Measurements from ENCODE around the gene COQ8A.
"Not testable (repeated sequence)": the region's sequence is repeated elsewhere in the genome, so short reads cannot be mapped to it uniquely, and the experiment has no call there.

The COQ8A gene

DNA sequence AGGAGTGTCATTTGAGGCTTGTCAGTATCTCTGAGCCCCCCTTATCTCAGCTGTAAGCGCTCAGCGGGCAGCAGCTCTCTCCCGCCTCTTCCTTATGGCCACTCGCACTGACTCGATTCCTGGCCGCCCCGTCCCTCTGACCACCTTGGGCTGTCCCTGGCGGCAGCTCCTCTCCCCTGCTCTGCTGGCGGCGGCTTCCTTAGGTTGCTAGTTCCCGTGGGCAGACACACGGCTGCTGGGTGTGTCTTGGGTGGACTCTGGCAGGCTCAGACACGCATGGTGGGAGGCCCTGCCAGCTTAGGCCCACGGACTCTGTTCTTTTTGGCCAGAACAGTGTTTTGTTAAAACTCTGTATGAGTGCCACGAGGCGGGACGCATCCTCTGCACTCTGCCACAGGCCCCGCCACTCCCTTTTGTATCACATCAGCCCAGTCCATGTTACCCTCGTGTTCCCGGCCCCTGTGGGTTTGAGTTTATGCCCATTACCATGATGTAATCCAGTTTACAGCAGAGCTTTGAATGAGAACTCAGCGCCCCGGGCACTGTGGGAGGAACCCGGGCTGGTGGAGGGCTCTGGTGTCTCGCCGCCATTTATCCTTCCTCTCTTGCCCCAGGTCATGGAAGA is 45.9 kb downstream of the COQ8A start:
- DNase-seq: no peak

DNA sequence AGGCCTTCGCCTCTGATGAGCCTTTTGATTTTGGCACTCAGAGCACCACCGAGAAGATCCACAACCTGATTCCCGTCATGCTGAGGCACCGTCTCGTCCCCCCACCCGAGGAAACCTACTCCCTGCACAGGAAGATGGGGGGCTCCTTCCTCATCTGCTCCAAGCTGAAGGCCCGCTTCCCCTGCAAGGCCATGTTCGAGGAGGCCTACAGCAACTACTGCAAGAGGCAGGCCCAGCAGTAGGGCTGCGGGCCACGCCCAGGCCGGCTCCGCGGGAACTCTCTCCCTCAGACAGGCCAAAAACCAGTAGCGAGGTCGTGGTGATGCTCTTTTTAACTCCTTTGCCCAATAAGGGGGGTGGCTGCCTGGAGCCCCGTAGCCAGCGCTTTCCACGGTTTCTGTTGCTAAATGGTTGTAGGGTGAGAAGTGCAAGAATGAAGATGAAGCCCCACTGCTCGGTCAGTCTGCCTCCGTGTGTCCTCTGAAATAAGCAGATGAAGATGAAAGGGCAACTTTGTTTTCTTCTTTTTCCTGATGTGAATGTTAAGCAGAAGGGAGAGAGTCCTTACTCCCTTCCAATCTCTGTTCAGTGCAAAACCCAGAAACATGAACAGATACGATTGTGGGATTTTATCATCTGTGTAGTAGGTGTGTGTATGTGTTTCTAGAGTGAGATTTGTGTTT is 46.5 kb downstream of the COQ8A start:
- no peak for DNase-seq

DNA sequence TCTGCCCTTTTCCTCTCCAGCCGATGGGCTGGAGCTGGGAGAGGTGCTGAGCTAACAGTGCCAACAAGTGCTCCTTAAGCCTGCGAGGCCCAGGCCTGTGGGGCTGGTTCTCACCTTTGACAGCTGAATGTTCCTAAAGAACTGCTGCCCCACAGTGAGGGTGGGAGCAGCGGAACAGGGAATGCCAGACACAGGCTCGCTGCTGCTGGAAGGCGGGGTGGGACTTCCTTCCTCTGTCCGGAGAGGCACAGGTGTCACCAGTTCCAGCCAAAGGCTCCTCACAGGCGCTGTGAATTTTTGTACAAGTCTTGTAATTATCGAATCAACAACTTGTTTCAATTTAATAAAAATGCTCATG is 47.1 kb downstream of the COQ8A start:
- no peak for DNase-seq

DNA sequence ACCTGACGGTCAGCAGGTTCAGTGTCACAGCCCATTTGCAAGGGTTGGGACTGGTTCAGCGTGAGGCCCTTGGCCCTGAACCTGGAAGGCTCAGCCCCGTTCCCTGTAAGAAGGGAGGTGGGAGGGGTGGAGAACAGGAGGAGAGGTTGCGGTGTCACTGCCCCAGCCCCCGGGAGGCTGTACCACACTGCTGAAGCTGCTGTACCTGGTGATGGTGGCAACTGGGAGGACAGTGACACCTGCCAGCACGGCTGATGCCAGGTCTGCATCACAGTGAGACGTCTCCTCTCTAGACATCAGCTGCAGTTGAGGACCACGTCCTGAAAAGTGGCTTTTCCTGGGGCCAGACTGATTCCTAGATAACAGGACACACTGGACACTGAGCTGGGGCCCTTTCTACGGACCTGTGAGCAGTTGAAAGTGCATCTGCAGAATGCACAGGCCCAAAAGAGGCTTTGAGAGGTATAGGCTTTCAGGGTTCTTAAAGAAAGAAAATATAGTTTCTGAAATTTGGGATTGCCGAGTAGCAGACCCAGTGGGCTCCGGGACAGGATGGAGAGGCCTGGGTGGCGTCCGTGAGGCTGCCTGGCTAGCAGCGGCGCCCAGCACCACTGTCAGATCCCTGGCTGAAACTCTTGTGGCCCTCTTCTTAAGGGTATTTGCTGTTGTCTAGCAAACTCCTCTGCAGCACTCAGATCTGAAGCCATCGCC is 47.7 kb downstream of the COQ8A start:
- no peak for DNase-seq

DNA sequence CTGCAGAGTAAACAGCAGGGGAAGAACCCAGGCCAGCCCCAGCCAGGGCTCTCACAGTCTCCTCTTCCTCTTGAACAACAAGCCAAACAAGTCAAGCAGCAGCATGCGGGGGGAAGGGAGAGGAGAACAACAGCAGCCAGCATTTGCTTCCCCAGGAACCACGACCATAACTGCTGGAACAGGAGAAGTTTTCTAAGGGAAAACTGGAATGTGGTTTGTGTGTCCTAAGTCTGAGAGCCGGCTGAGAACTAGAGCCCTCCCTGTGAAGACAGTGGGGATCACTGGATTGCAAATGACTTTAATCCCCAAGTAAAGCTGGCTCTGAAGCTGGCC is 48.2 kb downstream of the COQ8A start:
- no peak for DNase-seq

DNA sequence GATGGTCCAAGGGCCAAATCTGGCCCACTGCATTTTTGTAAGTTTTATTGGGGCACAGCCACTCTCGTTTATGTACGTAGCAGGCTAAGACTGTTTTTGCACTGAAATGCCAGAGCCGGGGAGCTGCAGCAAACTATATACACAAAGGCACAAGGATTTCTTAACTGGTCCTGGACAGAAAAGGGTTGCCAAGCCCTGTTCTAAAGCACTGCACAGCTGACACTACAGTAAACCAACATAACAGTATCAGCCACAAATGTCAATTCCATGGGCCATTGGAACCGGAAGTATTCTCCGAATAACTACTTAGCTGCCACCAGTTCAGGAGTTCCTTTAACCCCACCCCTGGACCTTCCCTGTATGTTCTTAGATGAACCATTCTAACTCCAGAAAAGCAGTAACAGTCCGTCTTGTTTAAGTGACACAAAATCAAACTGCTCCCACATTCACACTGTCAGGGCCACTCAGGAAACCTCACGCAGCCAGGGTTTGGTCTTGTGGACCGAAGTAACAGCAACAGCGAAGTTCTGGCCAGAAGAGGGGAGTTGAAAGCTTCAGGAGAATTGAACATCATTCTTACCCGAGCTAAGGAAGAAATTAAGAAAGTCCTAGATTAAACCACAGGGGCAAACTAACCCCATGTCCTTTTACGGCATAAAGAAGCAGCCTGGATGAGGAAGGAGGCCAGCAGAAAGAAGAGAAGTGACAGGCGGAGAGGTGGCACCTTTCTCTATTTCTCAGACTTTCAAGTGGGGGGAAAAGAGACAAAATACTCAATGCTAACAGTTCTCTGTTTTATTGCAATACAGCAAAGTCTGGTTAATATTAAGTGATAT is 49.2 kb downstream of the COQ8A start:
- no peak for DNase-seq

DNA sequence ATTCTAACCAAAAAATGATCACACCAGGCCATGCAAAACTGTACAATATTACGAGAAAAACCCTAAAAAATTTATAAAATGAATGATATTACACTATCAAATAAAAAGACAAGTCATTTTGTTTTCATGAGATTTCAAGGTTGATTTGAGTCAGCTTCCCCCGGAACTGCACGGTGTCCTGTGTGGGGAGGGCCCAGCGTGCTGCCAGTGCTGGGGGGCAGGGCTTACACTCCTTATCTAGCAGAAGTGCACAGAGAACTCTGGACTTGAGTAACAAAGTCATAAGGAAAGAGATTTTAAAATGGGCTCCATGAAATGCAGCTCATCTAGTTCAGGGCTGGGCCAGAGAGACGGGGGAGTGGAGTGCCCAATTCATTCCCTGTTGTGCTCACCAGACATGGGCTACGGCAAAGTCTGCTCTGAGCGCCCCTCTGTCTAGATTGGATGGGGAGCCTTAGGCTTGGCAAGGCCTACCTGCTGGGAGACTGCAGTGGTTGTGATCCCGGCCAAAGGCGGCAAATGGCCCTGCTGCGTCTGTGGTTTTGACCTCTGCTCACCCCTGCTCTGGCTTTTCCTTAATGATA is 50.1 kb downstream of the COQ8A start:
- DNase-seq: no peak

DNA sequence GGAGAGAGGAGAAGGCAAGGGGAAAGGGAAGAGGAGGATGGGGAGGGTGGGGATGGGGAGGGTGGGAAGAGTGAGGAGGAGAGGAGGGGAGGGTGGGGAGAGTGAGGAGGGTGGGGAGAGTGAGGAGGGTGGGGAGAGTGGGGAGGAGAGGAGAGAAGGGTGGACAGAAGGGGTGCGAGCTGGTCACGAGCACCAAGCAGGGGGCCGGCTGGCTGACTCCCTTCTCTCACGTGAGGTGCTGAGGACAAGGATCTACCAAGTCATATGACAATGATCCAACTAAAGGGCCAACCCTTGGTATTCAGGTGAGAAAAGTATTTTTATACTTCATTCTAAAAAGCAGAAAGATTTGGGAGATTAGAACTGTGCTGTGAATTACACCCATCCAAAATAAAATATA is 51.8 kb downstream of the COQ8A start:
- DNase-seq: no peak

DNA sequence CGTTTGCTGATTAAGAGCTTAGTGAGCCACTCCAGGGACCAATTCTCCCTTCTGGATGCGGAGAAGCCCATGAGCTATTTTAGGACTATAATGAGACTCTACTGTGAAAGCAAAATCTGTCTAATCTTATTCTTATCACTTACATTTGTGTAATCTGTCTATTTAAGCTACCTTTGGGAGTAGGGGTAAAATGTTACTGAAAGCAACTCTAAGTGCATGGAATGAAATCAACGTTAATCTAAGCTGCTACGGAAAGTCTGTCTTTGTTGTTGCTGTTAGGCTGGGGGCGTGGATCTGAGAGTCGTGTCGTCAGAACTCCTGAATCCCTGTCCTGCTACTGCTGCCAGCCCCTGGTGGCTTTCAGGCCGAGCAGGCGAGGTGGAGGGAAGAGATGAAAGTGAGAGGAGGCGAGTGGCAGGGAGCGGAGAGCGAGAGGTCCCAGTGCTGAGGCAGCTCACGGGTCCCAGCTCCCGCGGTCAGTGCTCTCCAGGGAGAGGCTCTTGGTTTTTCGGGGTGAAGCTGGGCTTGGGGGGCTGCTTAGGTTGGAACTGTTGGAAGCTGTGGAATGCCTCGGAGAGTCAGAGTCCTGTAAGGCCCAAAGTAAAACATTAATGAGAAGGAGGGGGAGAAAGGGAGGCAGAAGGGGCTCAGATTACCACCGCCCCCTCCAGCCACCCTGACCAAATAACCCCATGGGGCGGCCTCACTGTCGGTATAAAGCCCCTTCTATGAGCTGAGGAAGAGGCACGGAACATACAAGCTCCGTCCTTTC is 53.9 kb downstream of the COQ8A start:
- no peak for DNase-seq

DNA sequence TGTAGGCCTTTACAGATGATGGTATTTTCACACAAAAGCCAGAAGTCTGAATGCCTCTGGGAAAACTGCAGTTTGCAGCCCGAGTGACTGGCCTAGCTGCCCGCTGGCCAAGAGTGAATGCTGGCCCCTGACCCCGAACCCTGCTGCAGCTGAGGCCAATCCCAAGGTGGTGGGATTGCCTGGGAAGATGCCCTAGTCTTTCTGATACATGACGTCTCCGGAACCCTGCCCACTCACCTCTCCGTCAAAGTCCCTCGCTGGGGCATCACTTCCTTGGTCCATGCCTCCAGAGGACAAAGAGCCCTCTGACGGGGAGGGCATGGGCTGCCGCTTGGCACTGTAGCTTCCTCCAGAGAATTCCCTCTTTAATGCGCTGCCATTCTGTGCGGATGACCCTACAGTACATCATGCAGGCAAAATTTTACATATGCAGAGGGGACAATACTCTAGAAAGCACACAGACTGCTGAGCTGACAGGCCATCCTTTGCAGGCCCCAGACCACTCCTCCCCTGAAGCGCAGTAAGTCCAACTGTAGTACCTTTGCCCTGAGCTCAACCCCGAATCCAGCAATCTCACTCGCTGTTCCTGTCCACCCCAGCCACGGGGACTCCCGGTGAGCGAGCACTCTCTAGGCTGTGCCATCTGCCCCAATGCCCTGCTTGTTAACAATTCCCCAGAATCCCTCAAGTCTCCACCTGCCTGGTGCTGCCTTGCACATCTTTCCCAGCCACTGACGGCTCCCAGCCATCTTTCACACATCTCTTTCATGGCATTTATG is 54.7 kb downstream of the COQ8A start:
- DNase-seq: no peak

DNA sequence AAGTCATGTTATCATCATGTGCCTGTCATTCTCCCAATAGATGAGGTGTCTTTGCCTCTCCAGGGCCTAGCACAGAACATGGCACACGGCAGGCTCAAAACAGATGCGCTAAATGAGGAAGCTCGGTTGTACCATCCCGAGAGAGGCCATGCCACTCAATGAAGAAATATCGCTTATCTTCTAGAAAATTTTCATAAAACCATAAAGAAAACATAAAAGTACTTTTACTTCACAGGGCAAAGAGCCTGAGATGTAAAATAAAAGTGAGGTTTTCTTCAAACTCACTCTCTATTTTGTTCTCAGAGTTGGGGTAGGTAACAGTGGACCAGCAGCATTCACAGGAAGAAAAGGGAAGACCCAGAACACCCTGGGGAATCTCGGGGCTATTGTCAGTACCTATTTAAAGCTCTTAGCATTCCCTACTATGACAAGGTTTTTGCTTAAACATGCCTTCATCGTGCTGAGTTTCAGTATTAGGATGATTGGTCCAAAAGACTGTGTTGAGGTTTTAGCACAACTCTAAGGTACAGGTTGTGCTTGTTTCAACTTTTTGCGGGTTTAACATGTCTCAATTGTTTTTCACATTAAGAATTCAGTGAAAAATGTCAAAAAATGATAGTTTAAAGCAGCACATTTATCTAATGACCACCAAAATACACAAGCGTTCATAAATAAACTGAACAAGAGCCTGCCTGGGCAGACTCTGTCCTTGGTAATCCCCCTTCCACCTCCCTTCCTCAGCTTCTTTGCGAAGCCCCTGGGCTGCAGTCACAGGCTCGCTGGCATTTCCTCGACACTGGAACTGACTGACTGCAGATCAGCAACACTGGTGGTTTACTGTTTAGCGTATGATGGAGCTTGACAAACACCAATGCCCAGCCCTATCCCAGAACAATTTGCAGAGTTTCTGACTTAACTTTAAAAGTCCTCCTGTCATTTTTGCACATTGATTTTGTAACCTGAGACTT is 55.6 kb downstream of the COQ8A start:
- DNase-seq: no peak

DNA sequence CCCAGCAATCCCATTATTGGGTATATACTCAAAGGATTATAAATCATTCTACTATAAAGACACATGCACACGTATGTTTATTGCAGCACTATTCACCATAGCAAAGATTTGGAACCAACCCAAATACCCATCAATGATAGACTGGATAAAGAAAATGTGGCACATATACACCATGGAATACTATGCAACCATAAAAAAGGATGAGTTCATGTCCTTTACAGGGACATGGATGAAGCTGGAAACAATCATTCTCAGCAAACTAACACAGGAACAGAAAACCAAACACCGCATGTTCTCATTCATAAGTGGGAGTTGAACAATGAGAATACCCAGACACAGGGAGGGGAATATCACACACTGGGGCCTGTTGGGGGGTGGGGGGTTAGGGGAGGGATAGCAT is 59.5 kb downstream of the COQ8A start:
- DNase-seq: not testable (repeated sequence)

DNA sequence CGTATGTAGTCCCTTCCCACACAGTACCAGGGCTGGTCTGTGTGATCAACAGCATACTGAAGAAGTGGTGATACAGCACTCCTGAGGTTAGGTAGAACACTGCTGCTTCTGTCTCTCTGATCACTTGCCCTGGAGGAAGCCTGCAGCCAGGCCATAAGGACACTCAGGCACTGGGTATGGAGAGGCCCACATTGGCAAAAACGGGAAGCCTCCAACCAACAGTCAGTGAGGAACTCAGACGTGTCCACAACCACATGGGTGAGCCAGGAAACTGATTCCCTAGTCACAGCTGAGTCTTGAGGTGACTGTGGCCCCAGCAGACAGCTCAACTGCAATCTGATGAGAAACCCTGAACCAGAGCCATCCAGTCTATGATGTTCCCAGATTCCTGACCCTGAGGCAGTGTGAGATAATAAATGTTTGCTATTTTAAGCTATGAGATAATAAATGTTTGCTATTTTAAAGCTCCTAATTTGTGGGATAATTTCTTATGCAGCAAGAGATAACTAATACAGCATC is 62.5 kb downstream of the COQ8A start:
- DNase-seq: no peak

DNA sequence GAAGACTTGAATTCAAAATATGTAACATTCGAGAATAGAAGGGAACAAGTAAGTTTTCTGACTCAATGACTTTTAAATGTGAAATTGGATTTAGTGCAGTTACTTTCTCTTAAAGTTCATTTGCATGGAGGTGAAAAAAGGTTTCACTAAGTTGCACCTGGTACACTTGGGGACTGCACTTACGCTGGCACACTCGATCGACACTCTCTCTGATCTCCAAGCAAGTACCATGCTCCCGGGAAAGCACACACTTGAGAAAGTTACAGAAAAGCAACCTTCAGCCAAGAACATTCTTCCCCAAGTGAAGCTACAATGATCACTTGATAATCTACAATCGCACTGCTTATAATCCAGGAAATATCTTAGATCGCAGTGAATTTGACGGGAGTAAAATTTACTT is 63.1 kb downstream of the COQ8A start:
- DNase-seq: no peak

DNA sequence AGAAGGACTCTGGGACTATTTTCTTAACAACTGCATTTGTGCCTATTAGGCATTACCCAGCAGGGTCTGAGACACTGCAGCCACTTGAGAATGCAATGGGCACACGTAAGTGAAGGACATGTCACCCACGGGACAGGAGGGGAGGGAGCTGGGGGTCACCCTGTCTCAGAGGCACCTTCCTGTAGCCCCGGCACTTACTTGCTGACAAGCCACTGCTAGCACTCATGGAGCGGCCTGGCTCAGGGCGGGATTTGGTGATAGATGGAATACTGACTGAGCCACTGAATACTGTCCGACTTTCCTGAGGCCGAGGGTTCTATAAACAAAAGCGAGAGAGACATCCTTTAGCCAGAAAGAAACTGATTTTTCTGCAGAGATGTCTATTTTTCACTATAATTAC is 64.7 kb downstream of the COQ8A start:
- DNase-seq: no peak

DNA sequence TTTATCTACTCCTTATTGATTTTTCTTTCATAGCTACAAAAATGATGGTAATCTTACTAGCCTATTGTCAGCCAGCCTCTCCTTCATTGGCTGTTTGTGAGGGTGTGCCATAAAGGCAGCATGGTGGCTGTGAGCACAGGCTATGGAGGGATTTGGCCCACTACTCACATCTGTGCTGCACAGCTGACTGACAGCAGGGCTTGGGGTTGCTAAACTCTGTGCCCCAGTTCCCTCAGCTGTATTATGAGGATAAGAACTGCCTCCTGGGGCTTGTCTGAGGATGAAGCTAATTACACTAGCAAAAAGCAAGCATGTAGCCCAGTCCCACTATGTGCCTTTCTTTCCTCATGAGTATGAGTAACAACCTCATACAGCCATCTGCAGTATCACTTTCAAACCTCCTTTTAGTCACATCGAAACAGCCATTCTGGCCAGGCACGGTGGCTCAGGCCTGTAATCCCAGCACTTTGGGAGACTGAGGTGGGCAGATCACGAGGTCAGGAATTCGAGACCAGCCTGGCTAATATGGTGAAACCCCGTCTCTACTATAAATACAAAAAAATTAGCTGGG is 66.2 kb downstream of the COQ8A start:
- DNase-seq: no peak

DNA sequence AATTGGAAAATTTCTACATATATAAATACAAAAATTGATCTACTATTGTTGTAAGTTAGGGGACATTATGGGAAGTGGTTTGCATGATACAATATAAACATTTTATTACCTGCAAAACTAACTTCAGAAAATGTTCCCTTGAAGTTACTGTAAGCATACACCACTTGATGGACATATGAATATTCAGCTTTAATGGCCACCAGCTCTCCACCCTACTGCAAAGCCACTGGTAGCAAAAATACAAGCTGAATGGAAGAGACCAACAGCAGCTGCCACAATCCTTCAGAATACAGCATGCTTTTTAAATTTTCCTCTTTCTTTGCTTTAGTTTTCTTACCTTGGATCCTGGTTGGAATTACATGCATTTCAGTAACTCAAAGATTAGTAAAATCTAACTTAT is 69.8 kb downstream of the COQ8A start:
- no peak for DNase-seq

DNA sequence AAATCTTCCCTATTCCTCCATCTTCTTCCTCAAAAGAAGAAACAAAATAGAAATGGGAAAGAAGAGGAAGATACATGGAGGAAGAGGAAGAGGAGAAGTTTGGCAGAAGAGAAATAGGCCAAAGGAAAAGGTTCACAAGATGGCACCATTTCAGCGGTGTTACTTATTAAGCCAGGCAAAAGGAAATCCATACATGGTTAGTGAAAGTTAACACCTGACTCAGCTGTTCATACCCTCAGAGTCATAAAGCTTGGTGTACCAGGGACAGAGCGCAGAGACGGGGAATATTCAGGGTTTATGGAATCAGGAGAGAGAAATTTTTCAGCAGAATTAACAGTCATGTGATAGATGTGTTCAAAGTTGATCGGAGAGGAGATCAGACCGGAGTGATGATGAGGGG is 70.6 kb downstream of the COQ8A start:
- no peak for DNase-seq

DNA sequence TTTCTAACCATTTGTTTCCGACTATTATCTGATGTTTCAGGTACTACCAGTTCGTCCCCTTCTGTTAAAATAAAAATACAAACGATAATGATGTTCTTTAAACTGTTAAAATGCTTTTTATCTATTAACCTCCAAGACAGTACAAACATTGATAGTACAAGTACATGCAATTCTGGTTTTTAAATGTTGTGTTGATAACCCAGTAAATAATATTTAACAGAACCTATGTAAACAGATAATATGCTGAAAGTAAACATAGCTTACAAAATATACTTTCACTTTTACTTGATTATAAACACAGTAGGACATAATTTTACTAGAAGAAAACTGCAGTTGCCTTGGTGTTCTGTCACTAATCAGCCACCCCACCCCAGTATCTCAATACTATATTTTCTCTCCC is 76.9 kb downstream of the COQ8A start:
- no peak for DNase-seq

DNA sequence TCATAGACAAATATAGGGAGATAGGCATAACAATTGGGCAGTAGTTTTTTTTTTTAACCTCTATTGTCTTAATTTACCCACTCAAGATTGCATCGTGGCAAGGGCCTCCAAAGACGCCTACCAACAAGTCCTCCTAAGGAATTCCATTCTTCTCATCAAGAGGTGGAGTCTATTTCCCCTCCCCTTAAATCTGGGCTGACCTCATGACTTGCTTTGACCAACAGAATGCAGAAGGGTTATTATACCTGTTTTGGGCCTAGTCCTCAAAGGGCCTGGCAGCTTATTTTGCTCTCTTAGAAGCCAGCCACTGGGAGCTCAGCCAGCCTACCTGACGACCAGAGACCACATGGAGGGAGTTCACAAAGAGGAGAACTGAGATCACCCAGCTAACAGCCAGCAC is 92.3 kb downstream of the COQ8A start:
- no peak for DNase-seq
